IgD-negative memory B cell (primary cell): Measurements from ENCODE around the gene MACROD1. TPM values are rescaled to one million over a fixed set of nuclear protein-coding genes. Genes with fewer than 3 reads are reported as not detected.
A peak's percentile ranks its signal among the peaks of the same experiment; 100 is the strongest.

ENCODE experiments used
- H3K27ac Mint-ChIP-seq, 3 donors: one replicate each; pipeline ENCODE4 v1.8.0; 2020 to 2022; ENCODE audit warnings: mild to moderate bottlenecking in 3 of 3, mixed read lengths in 3 of 3, moderate library complexity in 1 of 3
- H3K27me3 Mint-ChIP-seq: one replicate; pipeline ENCODE4 v1.8.0; 2021; ENCODE audit warnings: mixed read lengths
- H3K36me3 Mint-ChIP-seq: one replicate; pipeline ENCODE4 v1.8.0; 2020; ENCODE audit warnings: mild to moderate bottlenecking, mixed read lengths
- H3K4me1 Mint-ChIP-seq, 3 donors: one replicate each; pipeline ENCODE4 v1.8.0; 2020 to 2022; ENCODE audit warnings: mixed read lengths in 3 of 3, mild to moderate bottlenecking in 1 of 3
- H3K4me3 Mint-ChIP-seq, 4 donors: one replicate each; pipeline ENCODE4 v1.8.0; 2020 to 2022; ENCODE audit warnings: mild to moderate bottlenecking in 4 of 4, mixed read lengths in 4 of 4, moderate library complexity in 3 of 4
- H3K9me3 Mint-ChIP-seq, 3 donors: one replicate each; pipeline ENCODE4 v1.8.0; 2020 to 2021; ENCODE audit warnings: mixed read lengths in 3 of 3, mild to moderate bottlenecking in 1 of 3
- polyA plus RNA-seq: library from polyadenylated mRNA; unstranded; fragments of 300-500 nt; fragmentation: Illumina TruSeq; gene quantifications from one replicate; pipeline ENCODE4 v1.2.3, GENCODE V29; 2021

The MACROD1 gene
- polyA plus RNA-seq, 1 donor from 2014 or later: 9.7 TPM

DNA sequence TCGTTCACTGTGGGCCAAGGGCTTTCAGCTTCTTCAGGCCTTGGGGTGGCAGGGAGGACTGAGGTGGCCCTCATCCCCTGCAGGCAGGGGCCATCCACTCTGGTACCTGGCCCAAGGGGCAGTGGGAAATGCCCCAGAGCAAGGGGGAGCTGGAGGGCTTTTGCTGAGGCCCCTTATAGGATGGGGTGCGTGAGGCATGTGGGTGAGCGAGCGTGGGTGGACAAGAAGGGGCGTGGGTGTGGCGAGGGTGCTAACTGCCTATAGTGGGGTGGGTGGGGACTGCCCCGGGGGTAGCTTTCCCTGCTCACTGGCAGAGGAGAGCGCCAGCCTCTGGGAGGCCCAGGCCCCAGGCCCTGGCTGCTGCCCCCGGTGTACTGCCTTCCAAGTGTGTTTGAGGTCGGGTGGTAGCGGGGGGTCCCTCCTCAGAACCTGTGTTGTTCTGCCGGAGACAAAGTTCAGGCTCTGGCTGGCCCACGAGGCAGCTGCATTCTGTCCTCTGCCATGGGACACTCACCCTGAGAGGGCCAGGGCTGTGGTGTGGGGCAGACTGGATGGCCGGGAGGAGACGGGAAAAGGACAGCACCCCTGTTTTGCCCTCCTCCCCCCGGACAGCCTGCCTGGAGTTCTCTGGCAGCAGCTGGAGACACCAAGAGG is 126.8 kb downstream of the MACROD1 start:
- Mint-ChIP-seq H3K4me3 (peak overlapping the region in 1 of 4 donors; percentile 39), H3K27ac (no peak overlapping the region), H3K36me3 (no peaks in the 10 kb centered on the region), H3K9me3 (no peaks in the 10 kb centered on the region), H3K27me3 (peaks cover 21% of the 10 kb centered on the region), H3K4me1 (peaks cover 0 to 6% (median 2%) of the 10 kb centered on the region in 3 donors)

GRCh38 chr11:64038500-64038899 is 127.4 kb downstream of the MACROD1 start:
- Mint-ChIP-seq H3K27me3 (peaks cover 26% of the 10 kb centered on the region), H3K36me3 (no peaks in the 10 kb centered on the region), H3K9me3 (no peaks in the 10 kb centered on the region), H3K4me1 (peaks cover 0 to 6% (median 2%) of the 10 kb centered on the region in 3 donors), H3K27ac (peak overlapping the region in 1 of 3 donors; percentile 57), H3K4me3 (no peak overlapping the region)

- Mint-ChIP-seq H3K27me3 (peaks cover 33% of the 10 kb centered on the region), H3K9me3 (no peaks in the 10 kb centered on the region), H3K27ac (no peak overlapping the region), H3K4me3 (no peak overlapping the region), H3K36me3 (no peaks in the 10 kb centered on the region), H3K4me1 (peaks cover 0 to 6% (median 2%) of the 10 kb centered on the region in 3 donors)
These were observed 128.8 kb downstream of the MACROD1 start for GRCh38 chr11:64037027-64037634.

- no peak overlapping the region for H3K27ac Mint-ChIP-seq
- H3K36me3 Mint-ChIP-seq: no peaks in the 10 kb centered on the region
- peaks cover 0 to 6% (median 2%) of the 10 kb centered on the region in 3 donors for H3K4me1 Mint-ChIP-seq
- no peak overlapping the region for H3K4me3 Mint-ChIP-seq
- H3K9me3 Mint-ChIP-seq: no peaks in the 10 kb centered on the region
- peaks cover 32% of the 10 kb centered on the region for H3K27me3 Mint-ChIP-seq
These were observed 129.6 kb downstream of the MACROD1 start for GRCh38 chr11:64036087-64037026.

DNA sequence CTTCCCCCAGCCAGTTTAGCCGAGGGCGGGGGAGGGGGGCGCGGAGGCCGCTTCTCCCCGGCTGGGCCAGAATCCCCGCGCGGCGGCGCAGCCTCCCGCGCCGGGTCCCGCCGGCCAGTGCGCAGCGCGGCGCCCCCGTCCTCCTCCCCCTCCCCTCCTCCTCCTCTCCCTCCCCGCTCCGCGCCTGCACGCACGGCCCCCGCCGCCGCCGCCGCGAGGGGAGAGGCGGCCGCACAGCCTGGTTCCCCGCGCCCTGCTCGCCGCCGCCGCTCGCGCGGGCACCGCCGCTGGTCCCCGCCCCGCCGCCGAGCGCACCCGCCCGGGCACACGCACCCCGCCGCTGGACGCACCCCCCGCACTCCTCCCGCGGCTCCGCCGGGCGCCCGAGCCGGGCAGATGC is 130.3 kb downstream of the MACROD1 start, which contains the start of gene FLRT1:
Gene FLRT1, plus strand, starts transcription at position 356 of the 400 bp plus-strand sequence. CDS start 80,337 bp downstream, outside the sequence.
- peaks cover 0 to 6% (median 2%) of the 10 kb centered on the region in 3 donors for H3K4me1 Mint-ChIP-seq
- H3K27ac Mint-ChIP-seq: no peak within 1 kb of the TSS
- H3K4me3 Mint-ChIP-seq: peak within 1 kb of the TSS in 3 of 4 donors; percentile 59 to 79 (median 68)
- no peaks in the 10 kb centered on the region for H3K36me3 Mint-ChIP-seq
- peaks cover 30% of the 10 kb centered on the region for H3K27me3 Mint-ChIP-seq
- H3K9me3 Mint-ChIP-seq: no peaks in the 10 kb centered on the region

- no peak overlapping the region for H3K27ac Mint-ChIP-seq
- peaks cover 32% of the 10 kb centered on the region for H3K27me3 Mint-ChIP-seq
These were observed 130.8 kb downstream of the MACROD1 start for GRCh38 chr11:64035081-64035524.

DNA sequence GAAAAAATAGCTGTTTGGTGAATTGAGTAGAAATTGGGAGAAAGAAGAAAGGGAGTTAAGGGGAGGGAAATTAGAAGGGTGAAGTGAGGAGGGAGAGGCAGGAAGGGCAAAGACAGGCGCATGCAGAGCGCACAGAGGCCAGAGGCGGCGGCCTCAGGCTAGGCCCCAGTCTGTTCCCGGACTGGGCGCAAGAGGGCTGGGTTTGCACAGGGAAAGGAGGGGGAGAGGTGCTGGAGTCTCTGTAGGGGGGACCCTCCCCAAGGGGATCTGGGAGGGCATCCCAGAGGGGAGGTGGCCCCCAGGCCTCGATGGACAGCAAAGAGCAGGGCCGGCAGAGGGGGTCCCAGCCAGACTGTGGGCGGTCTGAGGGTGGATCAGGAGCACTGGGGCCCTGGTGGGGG is 131.5 kb downstream of the MACROD1 start:
- Mint-ChIP-seq H3K27ac (no peak overlapping the region), H3K9me3 (no peaks in the 10 kb centered on the region), H3K36me3 (no peaks in the 10 kb centered on the region), H3K4me3 (peak overlapping the region in 1 of 4 donors; percentile 90), H3K27me3 (peaks cover 34% of the 10 kb centered on the region), H3K4me1 (peaks cover 0 to 6% (median 2%) of the 10 kb centered on the region in 3 donors)

More at GRCh38 chr11:64035081-64035524, 130.8 kb downstream of the MACROD1 start:
- Mint-ChIP-seq H3K9me3 (no peaks in the 10 kb centered on the region), H3K4me1 (peaks cover 0 to 6% (median 2%) of the 10 kb centered on the region in 3 donors), H3K4me3 (peak overlapping the region in 3 of 4 donors; percentile 59 to 79 (median 68)), H3K36me3 (no peaks in the 10 kb centered on the region)

GRCh38 chr11:64032050-64032449 is 133.9 kb downstream of the MACROD1 start:
- no peaks in the 10 kb centered on the region for H3K9me3 Mint-ChIP-seq
- peaks cover 39% of the 10 kb centered on the region for H3K27me3 Mint-ChIP-seq
- H3K4me1 Mint-ChIP-seq: peaks cover 0 to 6% (median 2%) of the 10 kb centered on the region in 3 donors
- H3K36me3 Mint-ChIP-seq: no peaks in the 10 kb centered on the region
- no peak overlapping the region for H3K4me3 Mint-ChIP-seq
- no peak overlapping the region for H3K27ac Mint-ChIP-seq

DNA sequence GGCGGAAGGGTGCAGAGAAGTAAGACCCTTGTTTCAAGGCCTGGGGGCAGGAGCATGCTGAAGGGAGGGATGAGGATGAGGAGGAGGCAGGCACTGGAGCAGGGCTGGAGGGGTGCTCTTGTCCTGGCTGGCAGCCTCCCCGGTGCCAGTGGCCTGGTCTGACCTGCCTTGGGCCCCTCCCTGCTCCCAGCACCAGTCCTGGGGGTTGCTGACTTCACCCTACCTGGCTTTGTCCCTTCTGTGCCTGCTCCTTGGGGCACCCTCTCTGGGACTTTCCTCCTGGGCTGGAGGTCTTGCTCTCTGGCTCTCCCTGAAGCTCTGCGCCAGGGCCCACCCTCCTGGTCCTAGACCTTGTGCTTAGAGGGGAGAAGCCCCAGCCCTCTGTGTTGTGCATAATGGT is 134.9 kb downstream of the MACROD1 start:
- Mint-ChIP-seq H3K27me3 (peaks cover 39% of the 10 kb centered on the region), H3K27ac (peak overlapping the region in 1 of 3 donors; percentile 41), H3K9me3 (no peaks in the 10 kb centered on the region), H3K4me3 (no peak overlapping the region), H3K36me3 (no peaks in the 10 kb centered on the region), H3K4me1 (peaks cover 0 to 6% (median 2%) of the 10 kb centered on the region in 3 donors)

GRCh38 chr11:64029773-64030172 is 136.1 kb downstream of the MACROD1 start:
- peaks cover 0 to under 1% (median 0%) of the 10 kb centered on the region in 3 donors for H3K4me1 Mint-ChIP-seq
- peaks cover 34% of the 10 kb centered on the region for H3K27me3 Mint-ChIP-seq
- H3K27ac Mint-ChIP-seq: no peak overlapping the region
- H3K36me3 Mint-ChIP-seq: no peaks in the 10 kb centered on the region
- H3K4me3 Mint-ChIP-seq: no peak overlapping the region
- no peaks in the 10 kb centered on the region for H3K9me3 Mint-ChIP-seq

DNA sequence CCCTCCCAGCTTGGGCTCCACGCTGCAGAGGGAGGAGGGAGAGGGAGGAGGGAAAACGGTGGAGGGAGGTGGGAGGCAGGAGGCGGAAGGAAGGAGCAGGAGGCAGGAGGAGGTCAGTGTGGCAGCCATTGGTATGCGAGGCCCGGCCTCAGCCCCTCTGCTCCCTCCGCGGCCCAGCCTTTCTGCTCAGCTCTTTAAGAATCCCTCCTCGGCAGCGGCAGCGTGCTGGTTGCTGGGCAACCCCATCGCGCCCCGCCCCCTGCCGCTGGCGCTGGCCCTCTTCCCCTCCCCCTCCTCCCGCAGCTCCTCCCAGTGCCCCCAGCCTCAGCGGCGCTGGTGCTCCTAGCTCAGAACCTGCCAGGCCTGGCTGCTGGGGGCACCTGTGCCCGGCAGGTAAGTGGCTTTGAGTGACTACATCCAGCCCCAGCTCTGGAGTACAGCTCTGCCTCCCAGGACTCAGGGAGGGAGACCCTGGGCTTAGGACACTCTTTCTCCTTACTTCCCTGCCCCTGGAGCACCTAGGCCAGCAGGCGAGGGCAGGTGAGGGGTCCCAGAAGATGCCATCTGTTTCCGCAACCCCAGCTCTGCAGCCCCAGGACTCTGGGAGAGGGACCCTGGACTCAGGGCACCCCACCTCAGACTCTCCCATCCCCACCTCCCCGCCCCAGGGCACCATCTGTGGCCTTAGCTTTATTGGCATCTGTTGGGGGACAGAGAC is 137.4 kb downstream of the MACROD1 start:
- H3K27ac Mint-ChIP-seq: no peak overlapping the region
- no peaks in the 10 kb centered on the region for H3K9me3 Mint-ChIP-seq
- H3K36me3 Mint-ChIP-seq: no peaks in the 10 kb centered on the region
- H3K27me3 Mint-ChIP-seq: peaks cover 25% of the 10 kb centered on the region
- H3K4me3 Mint-ChIP-seq: peak overlapping the region in 1 of 4 donors; percentile 45
- H3K4me1 Mint-ChIP-seq: no peaks in the 10 kb centered on the region

GRCh38 chr11:64027651-64028397 is 138.1 kb downstream of the MACROD1 start:
- H3K9me3 Mint-ChIP-seq: no peaks in the 10 kb centered on the region
- H3K27ac Mint-ChIP-seq: peak overlapping the region in 1 of 3 donors; percentile 11
- no peaks in the 10 kb centered on the region for H3K36me3 Mint-ChIP-seq
- H3K27me3 Mint-ChIP-seq: peaks cover 22% of the 10 kb centered on the region
- no peaks in the 10 kb centered on the region for H3K4me1 Mint-ChIP-seq
- peak overlapping the region in 1 of 4 donors; percentile 68 for H3K4me3 Mint-ChIP-seq

GRCh38 chr11:64026575-64027205 is 139.2 kb downstream of the MACROD1 start:
- no peaks in the 10 kb centered on the region for H3K9me3 Mint-ChIP-seq
- no peak overlapping the region for H3K27ac Mint-ChIP-seq
- no peaks in the 10 kb centered on the region for H3K4me1 Mint-ChIP-seq
- no peak overlapping the region for H3K4me3 Mint-ChIP-seq
- H3K36me3 Mint-ChIP-seq: no peaks in the 10 kb centered on the region
- peaks cover 18% of the 10 kb centered on the region for H3K27me3 Mint-ChIP-seq
